SK-N-SH treated with all-trans-retinoic acid at 6 μM for 48 hours (cell line): ENCODE measurements around the gene WDR20.

Source experiments
- ATAC-seq: fragments of 200-7000 bp; cut with Tn5 transposase; 3 replicates; pipeline ENCODE4 v1.9.1; 2020; ENCODE audit warnings: mild to moderate bottlenecking, moderate library complexity
- ARNTL ChIP-seq: fragments of 450-650 bp; formaldehyde crosslinking; IDR thresholded peaks from 2 replicates; pipeline ENCODE4 v1.5.0; 2020; ENCODE audit warnings: low read depth, mild to moderate bottlenecking, moderate library complexity, borderline replicate concordance
- BACH2 ChIP-seq: fragments of 250-450 bp; sonication (Bioruptor Pico); IDR thresholded peaks from 2 replicates; pipeline ENCODE4 v1.9.0; 2021; ENCODE audit warnings: mild to moderate bottlenecking, borderline replicate concordance
- CREB5 ChIP-seq: fragments of 250-450 bp; sonication (Bioruptor Pico); IDR thresholded peaks from 2 replicates; pipeline ENCODE4 v1.5.1; 2020; ENCODE audit warnings: low read depth, mild to moderate bottlenecking, moderate library complexity
- CSDC2 ChIP-seq: fragments of 250-450 bp; sonication (Bioruptor Pico); IDR thresholded peaks from 2 replicates; pipeline ENCODE4 v1.5.0; 2020; ENCODE audit warnings: mild to moderate bottlenecking, moderate library complexity
- CSRNP3 ChIP-seq: fragments of 250-450 bp; sonication (Bioruptor Pico); IDR thresholded peaks from 2 replicates; pipeline ENCODE4 v1.5.1; 2021; ENCODE audit warnings: mild to moderate bottlenecking, moderate library complexity
- ESRRG ChIP-seq: fragments of 250-450 bp; sonication (Bioruptor Pico); IDR thresholded peaks from 2 replicates; pipeline ENCODE4 v1.6.1; 2021; ENCODE audit warnings: mild to moderate bottlenecking
- GLIS3 ChIP-seq: fragments of 250-450 bp; sonication (Bioruptor Pico); IDR thresholded peaks from 2 replicates; pipeline ENCODE4 v1.5.0; 2020; ENCODE audit warnings: mild to moderate bottlenecking, moderate library complexity
- ISL1 ChIP-seq: fragments of 250-450 bp; sonication (Bioruptor Pico); IDR thresholded peaks from 2 replicates; pipeline ENCODE4 v2.1.2; 2022; ENCODE audit warnings: mild to moderate bottlenecking, moderate library complexity
- OSR1 ChIP-seq: fragments of 250-450 bp; sonication (Bioruptor Pico); IDR thresholded peaks from 2 replicates; pipeline ENCODE4 v1.8.0; 2022; ENCODE audit warnings: moderate library complexity, mild to moderate bottlenecking, inconsistent platforms
- PATZ1 ChIP-seq: fragments of 250-450 bp; sonication (Bioruptor Pico); IDR thresholded peaks from 2 replicates; pipeline ENCODE4 v1.8.0; 2020; ENCODE audit warnings: mild to moderate bottlenecking, moderate library complexity, borderline replicate concordance
- POU6F1 ChIP-seq: fragments of 250-450 bp; sonication (Bioruptor Pico); IDR thresholded peaks from 2 replicates; pipeline ENCODE4 v1.8.0; 2021; ENCODE audit warnings: low read depth, mild to moderate bottlenecking, moderate library complexity, borderline replicate concordance
- PPARA ChIP-seq: fragments of 250-450 bp; sonication (Bioruptor Pico); IDR thresholded peaks from 2 replicates; pipeline ENCODE4 v1.5.0; 2020; ENCODE audit warnings: mild to moderate bottlenecking, borderline replicate concordance
- RARB ChIP-seq: fragments of 250-450 bp; sonication (Bioruptor Pico); IDR thresholded peaks from 2 replicates; pipeline ENCODE4 v1.8.0; 2021; ENCODE audit warnings: mild to moderate bottlenecking, moderate library complexity
- SNAI2 ChIP-seq: fragments of 250-450 bp; sonication (Bioruptor Pico); IDR thresholded peaks from 2 replicates; pipeline ENCODE4 v1.5.0; 2020; ENCODE audit warnings: mild to moderate bottlenecking, moderate library complexity
- TCF4 ChIP-seq: fragments of 250-450 bp; sonication (Bioruptor Pico); IDR thresholded peaks from 2 replicates; pipeline ENCODE4 v1.8.0; 2021; ENCODE audit warnings: mild to moderate bottlenecking, moderate library complexity, borderline replicate concordance
- TOX ChIP-seq: fragments of 250-450 bp; sonication (Bioruptor Pico); IDR thresholded peaks from 2 replicates; pipeline ENCODE4 v1.8.0; 2021; ENCODE audit warnings: mild to moderate bottlenecking, moderate library complexity, borderline replicate concordance
- TSHZ2 ChIP-seq: fragments of 250-450 bp; sonication (Bioruptor Pico); IDR thresholded peaks from 2 replicates; pipeline ENCODE4 v1.5.0; 2020; ENCODE audit warnings: mild to moderate bottlenecking, moderate library complexity
- ZC3H10 ChIP-seq: fragments of 250-450 bp; sonication (Bioruptor Pico); IDR thresholded peaks from 2 replicates; pipeline ENCODE4 v1.5.1; 2021; ENCODE audit warnings: mild to moderate bottlenecking, moderate library complexity
- ZFP3 ChIP-seq: fragments of 250-450 bp; sonication (Bioruptor Pico); IDR thresholded peaks from 2 replicates; pipeline ENCODE4 v1.5.0; 2020; ENCODE audit warnings: mild to moderate bottlenecking, moderate library complexity
- ZFP30 ChIP-seq: fragments of 450-650 bp; formaldehyde crosslinking; IDR thresholded peaks from 2 replicates; pipeline ENCODE4 v1.5.0; 2022; ENCODE audit warnings: mild to moderate bottlenecking, moderate library complexity
- ZNF565 ChIP-seq: fragments of 450-650 bp; formaldehyde crosslinking; conservative IDR thresholded peaks from 2 replicates; pipeline ENCODE4 v1.5.0; 2020; ENCODE audit warnings: low read depth, mild to moderate bottlenecking, moderate library complexity
- ZNF70 ChIP-seq: fragments of 450-650 bp; formaldehyde crosslinking; IDR thresholded peaks from 2 replicates; pipeline ENCODE4 v1.5.0; 2020; ENCODE audit warnings: mild to moderate bottlenecking, moderate library complexity
- ZNF8 ChIP-seq: fragments of 450-650 bp; formaldehyde crosslinking; IDR thresholded peaks from 2 replicates; pipeline ENCODE4 v1.5.0; 2020; ENCODE audit warnings: mild to moderate bottlenecking, moderate library complexity

WDR20 gene

GRCh38 chr14:102185360-102185759 lies 45.7 kb downstream of the WDR20 start:
- no peak for ATAC-seq
- TF ChIP-seq RARB (no peak), ARNTL (CRISPR knock-in tag) (no peak), PPARA (CRISPR knock-in tag) (no peak), SNAI2 (CRISPR knock-in tag) (no peak), BACH2 (no peak), ZNF8 (no peak), OSR1 (no peak), CSDC2 (CRISPR knock-in tag) (no peak), CSRNP3 (CRISPR knock-in tag) (no peak), TOX (CRISPR knock-in tag) (no peak), ISL1 (CRISPR knock-in tag) (no peak), ESRRG (CRISPR knock-in tag) (no peak), POU6F1 (CRISPR knock-in tag) (no peak), TCF4 (CRISPR knock-in tag) (no peak), ZFP30 (CRISPR knock-in tag) (no peak), ZNF70 (CRISPR knock-in tag) (no peak)

GRCh38 chr14:102187044-102187443 lies 47.3 kb downstream of the WDR20 start:
- peak; percentile 93 for ATAC-seq
- TF ChIP-seq ZNF8 (0 out of 2 replicates have a peak, but pooled peaks have one; percentile 8), ARNTL (CRISPR knock-in tag) (no peak), PPARA (CRISPR knock-in tag) (no peak), ZNF70 (CRISPR knock-in tag) (no peak), BACH2 (no peak), ESRRG (CRISPR knock-in tag) (no peak), SNAI2 (CRISPR knock-in tag) (no peak), PATZ1 (CRISPR knock-in tag) (no peak), CREB5 (CRISPR knock-in tag) (no peak), TSHZ2 (CRISPR knock-in tag) (no peak), POU6F1 (CRISPR knock-in tag) (no peak), OSR1 (no peak), ZFP3 (CRISPR knock-in tag) (no peak), RARB (no peak), GLIS3 (CRISPR knock-in tag) (no peak), CSRNP3 (CRISPR knock-in tag) (no peak), ZC3H10 (CRISPR knock-in tag) (no peak), TOX (CRISPR knock-in tag) (no peak), ISL1 (CRISPR knock-in tag) (peak; percentile 76), TCF4 (CRISPR knock-in tag) (peak; percentile 54; the same call in 1 of the 2 replicates), ZFP30 (CRISPR knock-in tag) (no peak), CSDC2 (CRISPR knock-in tag) (no peak), ZNF565 (CRISPR knock-in tag) (no peak)
- TF ChIP-seq, all 23 proteins: peak for 3
